Thyroid gland (tissue), 4 donors: ENCODE results near the gene IFI27L1. TPM values are rescaled to one million over a fixed set of nuclear protein-coding genes. Genes with fewer than 3 reads are reported as not detected.

Experiments
- DNase-seq, 2 donors: peaks; one replicate each; pipeline ENCODE4 v3.0.0-alpha.2; 2019
- H3K27ac ChIP-seq, 3 donors: fragments of 200-600 bp; sonication (generic); 1 replicate in 2 of 3; 2 replicates in 1 of 3; pipeline ENCODE4 v1.5.1; 2016 to 2019; ENCODE audit warnings: mild to moderate bottlenecking in 1 of 3, moderate library complexity in 1 of 3
- H3K27me3 ChIP-seq: fragments of 200-600 bp; sonication (generic); one replicate; pipeline ENCODE4 v1.5.1; 2019
- H3K36me3 ChIP-seq, 2 donors: fragments of 200-600 bp; sonication (generic); one replicate each; pipeline ENCODE4 v1.5.1; 2016 to 2019
- H3K4me1 ChIP-seq, 2 donors: fragments of 200-600 bp; sonication (generic); one replicate each; pipeline ENCODE4 v1.5.1; 2017 to 2019
- H3K4me3 ChIP-seq, 3 donors: fragments of 200-600 bp; sonication (generic); replicated peaks in 1 of 3; 1 replicate in 2 of 3; 2 replicates in 1 of 3; pipeline ENCODE4 v1.5.1; 2016; ENCODE audit warnings: mild to moderate bottlenecking in 1 of 3
- H3K9me3 ChIP-seq: fragments of 200-600 bp; sonication (generic); one replicate; pipeline ENCODE4 v1.5.1; 2017
- POLR2A ChIP-seq, 2 donors: fragments of 450-650 bp; IDR thresholded peaks; one replicate each; pipeline ENCODE4 v1.6.1; 2017; ENCODE audit warnings: antibody characterized with exemption in 2 of 2, mild to moderate bottlenecking in 2 of 2, moderate library complexity in 1 of 2
- WGBS, 2 donors: methylation state at CpG; one replicate each; pipeline ENCODE4 v1.1.5; 2017; 5-methylcytosine and 5-hydroxymethylcytosine counted together
- intact Hi-C: fragments of 100-400 bp; cut with DNase I; formaldehyde crosslinking; loops from one replicate; pipeline ENCODE4 v1.15.1; 2023
- total RNA-seq, 4 donors: library from RNA; depleted of rRNA; stranded (reverse); fragments of >200 nt; gene quantifications; one replicate each; pipeline ENCODE4 v1.2.3, GENCODE V29; 2016
- TF ChIP-seq, protein P1 (sequence below), 6 experiments: fragments of 200-600 bp in 3 of 6; fragments of 450-650 bp in 3 of 6; sonication (generic) in 3 of 6; IDR thresholded peaks; one replicate each; pipeline ENCODE4 v1.5.1; 2016 to 2019; ENCODE audit warnings: antibody characterized with exemption in 6 of 6, mild to moderate bottlenecking in 2 of 6, inconsistent platforms in 1 of 6, moderate library complexity in 1 of 6

IFI27L1 gene
- total RNA-seq, 4 donors from 2014 or later = 3.4 to 21.3 (median 10.2) TPM

DNA sequence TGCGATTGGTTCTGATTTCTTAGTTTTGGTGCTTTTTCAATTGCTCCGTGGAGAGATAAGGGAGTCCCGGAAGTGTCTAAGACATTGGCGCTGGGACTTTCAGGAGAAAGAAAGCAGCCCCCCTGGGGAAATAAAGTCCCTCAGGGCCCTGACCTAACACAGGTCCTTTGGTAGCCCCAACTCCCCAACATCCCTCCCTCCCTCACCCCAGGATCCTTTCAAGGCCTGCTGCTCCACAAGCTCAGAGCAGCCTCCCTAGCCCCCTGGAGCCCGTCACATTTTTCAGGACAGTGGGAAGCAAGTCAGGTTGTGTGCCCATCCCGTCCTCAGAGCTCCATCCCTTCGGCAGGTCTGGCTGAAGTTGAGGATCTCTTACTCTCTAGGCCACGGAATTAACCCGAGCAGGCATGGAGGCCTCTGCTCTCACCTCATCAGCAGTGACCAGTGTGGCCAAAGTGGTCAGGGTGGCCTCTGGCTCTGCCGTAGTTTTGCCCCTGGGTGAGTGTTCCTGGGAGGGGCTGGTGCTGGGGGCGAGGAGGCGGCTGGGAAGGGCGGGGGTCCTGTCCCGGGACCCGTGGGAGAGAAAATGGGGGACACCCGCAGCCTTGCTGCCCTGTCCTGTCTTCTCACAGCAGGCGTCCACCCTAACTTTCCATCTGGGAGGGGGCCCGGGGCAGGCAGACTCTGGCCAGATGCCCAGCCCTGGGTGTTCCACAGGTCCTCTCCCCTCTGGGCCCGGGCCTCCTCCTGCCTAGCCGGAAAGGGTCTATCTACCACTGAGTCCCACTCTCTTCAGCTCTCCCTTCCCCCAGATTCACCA is 30.4 kb downstream of the IFI27L1 start:
- peak overlapping the region; percentile 27 to 77 (median 67) for H3K27ac ChIP-seq
- H3K4me1 ChIP-seq = peaks cover 0 to 19% of the 10 kb centered on the region in 2 donors
- intact Hi-C loops = no loop called here
- H3K9me3 ChIP-seq = no peaks in the 10 kb centered on the region
- no peaks in the 10 kb centered on the region for H3K36me3 ChIP-seq
- no peak for TF ChIP-seq POLR2A (IDR thresholded peaks at IDR 0.05)
- TF ChIP-seq, protein P1, sequence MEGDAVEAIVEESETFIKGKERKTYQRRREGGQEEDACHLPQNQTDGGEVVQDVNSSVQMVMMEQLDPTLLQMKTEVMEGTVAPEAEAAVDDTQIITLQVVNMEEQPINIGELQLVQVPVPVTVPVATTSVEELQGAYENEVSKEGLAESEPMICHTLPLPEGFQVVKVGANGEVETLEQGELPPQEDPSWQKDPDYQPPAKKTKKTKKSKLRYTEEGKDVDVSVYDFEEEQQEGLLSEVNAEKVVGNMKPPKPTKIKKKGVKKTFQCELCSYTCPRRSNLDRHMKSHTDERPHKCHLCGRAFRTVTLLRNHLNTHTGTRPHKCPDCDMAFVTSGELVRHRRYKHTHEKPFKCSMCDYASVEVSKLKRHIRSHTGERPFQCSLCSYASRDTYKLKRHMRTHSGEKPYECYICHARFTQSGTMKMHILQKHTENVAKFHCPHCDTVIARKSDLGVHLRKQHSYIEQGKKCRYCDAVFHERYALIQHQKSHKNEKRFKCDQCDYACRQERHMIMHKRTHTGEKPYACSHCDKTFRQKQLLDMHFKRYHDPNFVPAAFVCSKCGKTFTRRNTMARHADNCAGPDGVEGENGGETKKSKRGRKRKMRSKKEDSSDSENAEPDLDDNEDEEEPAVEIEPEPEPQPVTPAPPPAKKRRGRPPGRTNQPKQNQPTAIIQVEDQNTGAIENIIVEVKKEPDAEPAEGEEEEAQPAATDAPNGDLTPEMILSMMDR (IDR thresholded peaks at IDR 0.05) = no peak
- no peak for DNase-seq
- WGBS, 2 donors = 78 to 90% methylated on average over 14 to 19 of the region's 20 CpGs
- peak overlapping the region in 1 of 3 donors; percentile 23 for H3K4me3 ChIP-seq
- no peaks in the 10 kb centered on the region for H3K27me3 ChIP-seq

DNA sequence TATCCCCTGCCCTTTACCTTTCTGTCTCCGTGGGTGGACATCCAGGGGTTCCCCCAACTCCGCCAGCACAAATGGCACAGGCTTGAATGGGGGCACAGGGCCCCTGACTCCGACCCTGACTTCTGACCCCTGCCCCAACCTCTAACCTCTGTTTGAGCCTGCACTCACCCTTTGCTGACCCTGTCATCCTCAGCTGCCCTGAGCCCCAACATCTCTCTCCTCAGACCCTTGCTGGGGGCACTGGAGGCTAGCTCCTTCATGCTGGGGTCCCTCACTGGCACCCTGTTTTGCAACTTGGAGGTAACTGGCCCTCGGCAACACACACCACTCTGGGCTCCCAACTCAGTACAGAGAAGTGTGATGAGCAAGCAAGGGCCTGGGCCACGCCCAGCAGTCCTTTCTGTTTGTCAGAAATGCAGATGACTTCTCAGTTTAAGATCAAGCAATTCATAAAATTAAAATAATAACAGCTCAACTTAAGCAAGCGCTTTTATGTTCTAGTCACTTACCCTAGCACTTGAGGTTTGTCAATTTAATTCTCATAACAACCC is 31.5 kb downstream of the IFI27L1 start:
- no peak for TF ChIP-seq POLR2A (IDR thresholded peaks at IDR 0.05)
- TF ChIP-seq, protein P1 (IDR thresholded peaks at IDR 0.05) = no peak
- no peaks in the 10 kb centered on the region for H3K36me3 ChIP-seq
- H3K27me3 ChIP-seq = no peaks in the 10 kb centered on the region
- 88 to 90% methylated on average over 6 of the region's 6 CpGs for WGBS, 2 donors
- no peak for DNase-seq
- no peak overlapping the region for H3K4me3 ChIP-seq
- H3K9me3 ChIP-seq = no peaks in the 10 kb centered on the region
- H3K27ac ChIP-seq = peak overlapping the region in 1 of 3 donors; percentile 77
- H3K4me1 ChIP-seq = peaks cover 0 to 19% of the 10 kb centered on the region in 2 donors
- intact Hi-C loops = no loop called here

DNA sequence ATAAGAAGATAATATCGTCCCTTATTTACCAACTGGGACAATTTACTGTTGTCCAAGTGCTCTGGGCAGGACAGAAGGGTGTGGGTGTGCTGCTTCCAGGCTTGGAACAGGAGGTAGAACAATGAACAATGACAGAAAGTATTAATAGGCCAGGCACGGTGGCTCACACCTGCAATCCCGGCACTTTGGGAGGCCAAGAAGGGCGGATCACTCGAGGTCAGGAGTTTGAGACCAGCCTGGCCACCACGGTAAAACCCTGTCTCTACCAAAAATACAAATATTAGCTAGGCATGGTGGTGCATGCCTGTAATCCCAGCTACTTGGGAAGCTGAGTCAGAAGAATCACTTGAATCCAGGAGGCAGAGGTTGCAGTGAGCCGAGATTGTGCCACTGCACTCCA is 32.0 kb downstream of the IFI27L1 start:
- no peaks in the 10 kb centered on the region for H3K27me3 ChIP-seq
- no peaks in the 10 kb centered on the region for H3K9me3 ChIP-seq
- 76 to 83% methylated on average over 7 of the region's 7 CpGs for WGBS, 2 donors
- intact Hi-C loops = no loop called here
- peaks cover 0 to 19% of the 10 kb centered on the region in 2 donors for H3K4me1 ChIP-seq
- no peak for DNase-seq
- no peak overlapping the region for H3K4me3 ChIP-seq
- no peaks in the 10 kb centered on the region for H3K36me3 ChIP-seq
- H3K27ac ChIP-seq = peak overlapping the region in 1 of 3 donors; percentile 70
- TF ChIP-seq, protein P1 (IDR thresholded peaks at IDR 0.05) = no peak
- TF ChIP-seq POLR2A (IDR thresholded peaks at IDR 0.05) = no peak

DNA sequence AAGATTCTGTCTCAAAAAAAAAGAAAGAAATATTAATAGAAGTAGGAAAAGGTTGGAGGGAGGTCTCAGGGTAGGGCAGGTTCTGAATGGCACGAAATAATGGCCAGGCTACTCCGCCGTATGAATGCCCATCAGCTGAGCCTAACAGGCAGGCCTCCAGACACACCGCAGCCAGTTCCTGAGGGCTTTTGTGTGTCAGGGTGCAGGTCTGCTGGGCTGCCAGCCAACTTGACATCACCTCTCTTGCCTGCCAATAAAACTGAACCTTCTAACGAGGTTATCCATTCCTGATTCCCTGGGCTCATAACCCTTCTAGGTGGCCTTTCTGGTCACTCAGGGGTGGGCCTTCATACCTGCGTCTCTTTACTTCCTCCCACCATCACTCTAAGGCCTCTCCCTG is 32.4 kb downstream of the IFI27L1 start:
- TF ChIP-seq, protein P1 (IDR thresholded peaks at IDR 0.05) = no peak
- no peak for TF ChIP-seq POLR2A (IDR thresholded peaks at IDR 0.05)
- no peak overlapping the region for H3K4me3 ChIP-seq

More for the DNA sequence above, 32.4 kb downstream of the IFI27L1 start:
- intact Hi-C loops = no loop called here
- peak overlapping the region in 2 of 3 donors; percentile 41 to 70 for H3K27ac ChIP-seq
- peak in 1 of 2 donors; percentile 29 for DNase-seq
- 50 to 55% methylated on average over 6 of the region's 6 CpGs for WGBS, 2 donors
- H3K4me1 ChIP-seq = peaks cover 0 to 19% of the 10 kb centered on the region in 2 donors
- no peaks in the 10 kb centered on the region for H3K27me3 ChIP-seq
- no peaks in the 10 kb centered on the region for H3K9me3 ChIP-seq
- no peaks in the 10 kb centered on the region for H3K36me3 ChIP-seq
